ENCODE data around the gene TRIM13. TPM values are rescaled to one million over a fixed set of nuclear protein-coding genes. Genes with fewer than 3 reads are reported as not detected.
"Not testable (repeated sequence)": the region's sequence is repeated elsewhere in the genome, so short reads cannot be mapped to it uniquely, and the experiment has no call there.

The TRIM13 gene
- polyA plus RNA-seq (ENCODE audit: insufficient read length in 4 of 4), result 10 to 100 TPM; 42.8 to 51.8 (median 46.5) TPM

- DNase-seq (ENCODE audit: low read depth in 4 of 4, low spot score in 2 of 4), result peak; percentile 82 to 92 (median 86)
Measured at GRCh38 chr13:49996951-49997895, at the start of gene TRIM13. TRIM13 (plus strand) TSS chr13:49997042; CDS start chr13:50011941, 14,899 bp downstream.

- DNase-seq (ENCODE audit: low read depth in 4 of 4, low spot score in 2 of 4), result not testable (repeated sequence)
Measured at GRCh38 chr13:49948777-49949270, 48.0 kb upstream of the TRIM13 start.

GRCh38 chr13:49951754-49952535 is 44.9 kb upstream of the TRIM13 start:
- no peak for DNase-seq (ENCODE audit: low read depth in 4 of 4, low spot score in 2 of 4)

- DNase-seq (ENCODE audit: low read depth in 4 of 4, low spot score in 2 of 4), result no peak
Measured at GRCh38 chr13:49953560-49953959, 43.3 kb upstream of the TRIM13 start.

- DNase-seq (ENCODE audit: low read depth in 4 of 4, low spot score in 2 of 4), result no peak
Measured at GRCh38 chr13:49954674-49955455, 42.0 kb upstream of the TRIM13 start.

GRCh38 chr13:49956131-49956530 is 40.7 kb upstream of the TRIM13 start:
- DNase-seq (ENCODE audit: low read depth in 4 of 4, low spot score in 2 of 4), result no peak

- no peak for DNase-seq (ENCODE audit: low read depth in 4 of 4, low spot score in 2 of 4)
Measured at GRCh38 chr13:49958321-49958720, 38.5 kb upstream of the TRIM13 start.

GRCh38 chr13:49967456-49967855 is 29.4 kb upstream of the TRIM13 start:
- DNase-seq (ENCODE audit: low read depth in 4 of 4, low spot score in 2 of 4), result no peak

- no peak for DNase-seq (ENCODE audit: low read depth in 4 of 4, low spot score in 2 of 4)
Measured at GRCh38 chr13:49972709-49973108, 24.1 kb upstream of the TRIM13 start.

GRCh38 chr13:49975826-49976225 is 21.0 kb upstream of the TRIM13 start:
- DNase-seq (ENCODE audit: low read depth in 4 of 4, low spot score in 2 of 4), result no peak

GRCh38 chr13:49976314-49977258 is 20.3 kb upstream of the TRIM13 start:
- DNase-seq (ENCODE audit: low read depth in 4 of 4, low spot score in 2 of 4), result peak; percentile 41 to 57 (median 46)

GRCh38 chr13:49977992-49978391 is 18.9 kb upstream of the TRIM13 start:
- DNase-seq (ENCODE audit: low read depth in 4 of 4, low spot score in 2 of 4), result no peak

GRCh38 chr13:49980266-49980665 is 16.6 kb upstream of the TRIM13 start:
- no peak for DNase-seq (ENCODE audit: low read depth in 4 of 4, low spot score in 2 of 4)

- no peak for DNase-seq (ENCODE audit: low read depth in 4 of 4, low spot score in 2 of 4)
Measured at GRCh38 chr13:49985129-49985528, 11.7 kb upstream of the TRIM13 start.

- DNase-seq (ENCODE audit: low read depth in 4 of 4, low spot score in 2 of 4), result no peak
Measured at GRCh38 chr13:49986471-49986870, 10.4 kb upstream of the TRIM13 start.

- not testable (repeated sequence) for DNase-seq (ENCODE audit: low read depth in 4 of 4, low spot score in 2 of 4)
Measured at GRCh38 chr13:49990612-49991011, 6.2 kb upstream of the TRIM13 start.

GRCh38 chr13:49993111-49993510 is 3.7 kb upstream of the TRIM13 start:
- no peak for DNase-seq (ENCODE audit: low read depth in 4 of 4, low spot score in 2 of 4)

GRCh38 chr13:49993666-49994065 is 3.2 kb upstream of the TRIM13 start:
- no peak for DNase-seq (ENCODE audit: low read depth in 4 of 4, low spot score in 2 of 4)

- DNase-seq (ENCODE audit: low read depth in 4 of 4, low spot score in 2 of 4), result peak in 2 of 4 donors; percentile 16 to 17
Measured at GRCh38 chr13:49995625-49996101, 1.2 kb upstream of the TRIM13 start.

Measured in left renal cortex interstitium (tissue), 4 donors.